ENCODE results near the gene KRT32. TPM values are rescaled to one million over a fixed set of nuclear protein-coding genes. Genes with fewer than 3 reads are reported as not detected.
A peak's percentile ranks its signal among the peaks of the same experiment; 100 is the strongest.

KRT32 gene
- total RNA-seq, 1 experiment from 2014 or later: 1.5 TPM

DNA sequence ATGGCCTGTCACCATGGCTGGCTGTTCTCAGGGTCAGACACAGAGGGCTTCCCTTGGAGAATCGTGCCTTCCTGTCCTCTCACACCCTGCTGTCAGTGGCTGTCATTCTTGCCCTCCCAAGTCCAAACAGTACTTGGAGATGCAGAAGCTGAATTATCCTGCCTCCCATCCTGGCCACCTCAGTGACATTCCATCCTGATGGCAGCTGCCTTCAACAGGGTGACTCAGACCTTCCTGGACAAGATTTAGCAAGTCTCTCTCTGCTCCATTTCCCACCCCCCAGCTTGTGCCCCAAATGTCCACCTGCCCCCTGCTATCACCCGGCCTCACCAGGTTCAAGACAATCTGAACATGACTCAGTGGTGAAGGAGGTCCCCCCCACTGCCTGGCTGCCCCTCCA is 27.3 kb upstream of the KRT32 start:
- DNase-seq (peak; percentile 51), ATAC-seq (peak; percentile 18; the same call in 1 of the 2 replicates)
- no peak overlapping the region for H3K4me2 ChIP-seq (ENCODE audit: low read length)
- H2AFZ ChIP-seq (ENCODE audit: low read length): no peak overlapping the region
- H3K79me2 ChIP-seq (ENCODE audit: low read length): no peaks in the 10 kb centered on the region
- peaks cover 27% of the 10 kb centered on the region for H3K4me1 ChIP-seq (ENCODE audit: insufficient read depth, low read length)
- ChIA-PET POLR2A (ENCODE audit: unreplicated experiment) (no interaction called here), CTCF (interaction anchor here (0.6 kb wide), 1 partner anchor 586 kb away, joined by 3 read pairs; no protein-coding TSS in a partner anchor)
- no peak overlapping the region for H3K4me3 ChIP-seq (ENCODE audit: low read length)
- intact Hi-C loops (cut with micrococcal nuclease): loop anchor here (10.0 kb wide), 1 partner anchor 170 kb away; no protein-coding TSS in a partner anchor
- no peaks in the 10 kb centered on the region for H3K36me3 ChIP-seq (ENCODE audit: low read depth, low read length)
- H3K27me3 ChIP-seq (ENCODE audit: low read length): no peaks in the 10 kb centered on the region
- no peak overlapping the region for H3K9ac ChIP-seq (ENCODE audit: low read length)
- no peak for TF ChIP-seq EZH2 (IDR thresholded peaks at IDR 0.05; ENCODE audit: low read length, unreplicated experiment)
- TF ChIP-seq EZH2phosphoT487 (IDR thresholded peaks at IDR 0.05; ENCODE audit: borderline replicate concordance, low read length): no peak
- TF ChIP-seq, protein P1, sequence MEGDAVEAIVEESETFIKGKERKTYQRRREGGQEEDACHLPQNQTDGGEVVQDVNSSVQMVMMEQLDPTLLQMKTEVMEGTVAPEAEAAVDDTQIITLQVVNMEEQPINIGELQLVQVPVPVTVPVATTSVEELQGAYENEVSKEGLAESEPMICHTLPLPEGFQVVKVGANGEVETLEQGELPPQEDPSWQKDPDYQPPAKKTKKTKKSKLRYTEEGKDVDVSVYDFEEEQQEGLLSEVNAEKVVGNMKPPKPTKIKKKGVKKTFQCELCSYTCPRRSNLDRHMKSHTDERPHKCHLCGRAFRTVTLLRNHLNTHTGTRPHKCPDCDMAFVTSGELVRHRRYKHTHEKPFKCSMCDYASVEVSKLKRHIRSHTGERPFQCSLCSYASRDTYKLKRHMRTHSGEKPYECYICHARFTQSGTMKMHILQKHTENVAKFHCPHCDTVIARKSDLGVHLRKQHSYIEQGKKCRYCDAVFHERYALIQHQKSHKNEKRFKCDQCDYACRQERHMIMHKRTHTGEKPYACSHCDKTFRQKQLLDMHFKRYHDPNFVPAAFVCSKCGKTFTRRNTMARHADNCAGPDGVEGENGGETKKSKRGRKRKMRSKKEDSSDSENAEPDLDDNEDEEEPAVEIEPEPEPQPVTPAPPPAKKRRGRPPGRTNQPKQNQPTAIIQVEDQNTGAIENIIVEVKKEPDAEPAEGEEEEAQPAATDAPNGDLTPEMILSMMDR (conservative IDR thresholded peaks at IDR 0.05; ENCODE audit: low read depth, low read length): no peak
- no peaks in the 10 kb centered on the region for H4K20me1 ChIP-seq (ENCODE audit: low read length)
- H3F3A ChIP-seq (ENCODE audit: low read length, unreplicated experiment): no peaks in the 10 kb centered on the region
- no peak overlapping the region for H3K27ac ChIP-seq (ENCODE audit: low read length)
- H3K9me2 ChIP-seq (replicated peaks; ENCODE audit: low read length): no peaks in the 10 kb centered on the region
- no TSS peak for BruUV-seq (replicated peaks)
- no peaks in the 10 kb centered on the region for H3K9me3 ChIP-seq (ENCODE audit: low read length)

- H3K27me3 ChIP-seq (ENCODE audit: low read length): no peaks in the 10 kb centered on the region
- no peak overlapping the region for H3K4me3 ChIP-seq (ENCODE audit: low read length)
- no peak overlapping the region for H3K4me2 ChIP-seq (ENCODE audit: low read length)
- H4K20me1 ChIP-seq (ENCODE audit: low read length): no peaks in the 10 kb centered on the region
- no peak overlapping the region for H2AFZ ChIP-seq (ENCODE audit: low read length)
- ATAC-seq (no peak), DNase-seq (no peak)
- H3K9ac ChIP-seq (ENCODE audit: low read length): no peak overlapping the region
- H3F3A ChIP-seq (ENCODE audit: low read length, unreplicated experiment): no peaks in the 10 kb centered on the region
- no peaks in the 10 kb centered on the region for H3K79me2 ChIP-seq (ENCODE audit: low read length)
- H3K27ac ChIP-seq (ENCODE audit: low read length): no peak overlapping the region
- ChIA-PET CTCF (no interaction called here), POLR2A (ENCODE audit: unreplicated experiment) (no interaction called here)
- H3K9me2 ChIP-seq (replicated peaks; ENCODE audit: low read length): no peaks in the 10 kb centered on the region
- peaks cover 15% of the 10 kb centered on the region for H3K4me1 ChIP-seq (ENCODE audit: insufficient read depth, low read length)
- no TSS peak for BruUV-seq (replicated peaks)
- TF ChIP-seq, protein P1 (conservative IDR thresholded peaks at IDR 0.05; ENCODE audit: low read depth, low read length): no peak
- TF ChIP-seq EZH2phosphoT487 (IDR thresholded peaks at IDR 0.05; ENCODE audit: borderline replicate concordance, low read length) (no peak), EZH2 (IDR thresholded peaks at IDR 0.05; ENCODE audit: low read length, unreplicated experiment) (no peak)
- no peaks in the 10 kb centered on the region for H3K9me3 ChIP-seq (ENCODE audit: low read length)
- no peaks in the 10 kb centered on the region for H3K36me3 ChIP-seq (ENCODE audit: low read depth, low read length)
- intact Hi-C loops (cut with micrococcal nuclease): loop anchor here (10.0 kb wide), 1 partner anchor 168 kb away; no protein-coding TSS in a partner anchor
Observed at GRCh38 chr17:41492771-41493170, 25.6 kb upstream of the KRT32 start.

- H3K27me3 ChIP-seq (ENCODE audit: low read length): no peaks in the 10 kb centered on the region
- H3K9me3 ChIP-seq (ENCODE audit: low read length): no peaks in the 10 kb centered on the region
- H3K9me2 ChIP-seq (replicated peaks; ENCODE audit: low read length): no peaks in the 10 kb centered on the region
- no peak overlapping the region for H3K4me3 ChIP-seq (ENCODE audit: low read length)
- TF ChIP-seq EZH2phosphoT487 (IDR thresholded peaks at IDR 0.05; ENCODE audit: borderline replicate concordance, low read length): no peak
- H3K4me2 ChIP-seq (ENCODE audit: low read length): no peak overlapping the region
- ChIA-PET CTCF (no interaction called here), POLR2A (ENCODE audit: unreplicated experiment) (no interaction called here)
- H3K27ac ChIP-seq (ENCODE audit: low read length): no peak overlapping the region
- H3K36me3 ChIP-seq (ENCODE audit: low read depth, low read length): no peaks in the 10 kb centered on the region
- intact Hi-C loops (cut with micrococcal nuclease): loop anchor here (10.0 kb wide), 1 partner anchor 168 kb away; no protein-coding TSS in a partner anchor
- no peaks in the 10 kb centered on the region for H3K79me2 ChIP-seq (ENCODE audit: low read length)
- H4K20me1 ChIP-seq (ENCODE audit: low read length): no peaks in the 10 kb centered on the region
- H3K4me1 ChIP-seq (ENCODE audit: insufficient read depth, low read length): peaks cover 14% of the 10 kb centered on the region
- BruUV-seq (replicated peaks): no TSS peak
- H2AFZ ChIP-seq (ENCODE audit: low read length): no peak overlapping the region
- no peak for ATAC-seq
- no peak overlapping the region for H3K9ac ChIP-seq (ENCODE audit: low read length)
- H3F3A ChIP-seq (ENCODE audit: low read length, unreplicated experiment): no peaks in the 10 kb centered on the region
- no peak for DNase-seq
Observed at GRCh38 chr17:41492351-41492750, 25.2 kb upstream of the KRT32 start.
